T-helper 1 cell treated with Interleukin-12 subunit alpha and Interleukin-12 subunit beta and Interleukin-4 antibody, amounts not matched to agents 30 μg/mL and 1 μg/mL, for 36 hours (primary cell): Measurements from ENCODE around the gene MED25.

Experiments used
- H3K27ac Mint-ChIP-seq: one replicate; pipeline ENCODE4 v1.8.0; 2021; ENCODE audit warnings: mild to moderate bottlenecking, mixed read lengths
- H3K27me3 Mint-ChIP-seq: one replicate; pipeline ENCODE4 v1.8.0; 2021; ENCODE audit warnings: low read depth, mixed read lengths
- H3K36me3 Mint-ChIP-seq: one replicate; pipeline ENCODE4 v1.8.0; 2021; ENCODE audit warnings: low read depth, mixed read lengths
- H3K4me1 Mint-ChIP-seq: one replicate; pipeline ENCODE4 v1.8.0; 2021; ENCODE audit warnings: low read depth, mixed read lengths
- H3K4me3 Mint-ChIP-seq: one replicate; pipeline ENCODE4 v1.8.0; 2021; ENCODE audit warnings: mild to moderate bottlenecking, moderate library complexity, mixed read lengths
- H3K9me3 Mint-ChIP-seq: one replicate; pipeline ENCODE4 v1.8.0; 2021; ENCODE audit warnings: mixed read lengths

Gene MED25

DNA sequence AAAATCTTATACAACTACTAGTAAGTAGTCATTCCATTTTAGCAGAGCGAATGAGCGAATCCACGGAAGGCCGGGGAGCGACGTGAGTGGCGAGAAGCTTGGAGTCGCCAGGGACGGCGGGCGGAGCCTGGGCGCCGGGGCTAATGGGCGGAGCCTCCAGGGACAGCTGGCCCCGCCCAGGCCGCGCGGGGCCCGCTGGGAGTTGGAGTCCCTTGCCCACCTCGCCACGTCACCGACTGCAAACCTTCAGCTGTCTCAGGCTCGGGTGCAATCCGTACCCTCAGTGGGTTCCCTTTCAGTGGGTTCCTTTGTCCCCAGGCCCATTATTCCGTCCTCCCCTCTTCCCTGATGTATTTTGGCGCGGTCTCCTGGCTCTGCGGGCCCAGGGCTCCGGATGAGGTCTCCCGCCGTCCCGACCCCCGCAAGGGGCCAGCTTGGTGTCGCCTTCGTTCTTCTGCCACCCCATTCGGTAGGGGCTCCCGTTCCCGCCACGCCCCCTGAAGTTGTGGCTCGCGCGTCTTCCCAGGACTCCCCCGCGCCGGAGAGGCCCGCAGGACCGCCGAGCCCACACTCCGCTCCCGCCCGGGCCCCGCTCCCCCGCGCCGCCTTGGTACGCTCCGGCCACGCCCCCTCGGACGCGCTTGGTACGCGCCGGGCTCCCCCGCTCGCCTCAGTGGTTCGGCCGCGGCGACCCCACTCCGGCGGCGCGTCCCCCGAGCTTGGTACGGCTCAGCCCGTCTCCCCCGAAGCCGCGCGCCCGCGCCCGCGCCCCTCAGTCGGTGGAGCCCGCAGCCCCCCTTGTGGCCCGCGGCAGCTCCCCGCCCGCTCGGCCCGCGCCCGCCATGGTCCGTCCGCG, 32.6 kb downstream of the MED25 start, which contains the start of gene PTOV1:
TSS of gene PTOV1 (plus strand) at position 673 of the 856 bp plus-strand sequence.
- Mint-ChIP-seq H3K4me1 (peaks cover 36% of the 10 kb centered on the region), H3K36me3 (peaks cover 7% of the 10 kb centered on the region), H3K27ac (peak within 1 kb of the TSS; percentile 94), H3K27me3 (peaks cover 6% of the 10 kb centered on the region), H3K9me3 (peaks cover 6% of the 10 kb centered on the region), H3K4me3 (peak within 1 kb of the TSS; percentile 87)

DNA sequence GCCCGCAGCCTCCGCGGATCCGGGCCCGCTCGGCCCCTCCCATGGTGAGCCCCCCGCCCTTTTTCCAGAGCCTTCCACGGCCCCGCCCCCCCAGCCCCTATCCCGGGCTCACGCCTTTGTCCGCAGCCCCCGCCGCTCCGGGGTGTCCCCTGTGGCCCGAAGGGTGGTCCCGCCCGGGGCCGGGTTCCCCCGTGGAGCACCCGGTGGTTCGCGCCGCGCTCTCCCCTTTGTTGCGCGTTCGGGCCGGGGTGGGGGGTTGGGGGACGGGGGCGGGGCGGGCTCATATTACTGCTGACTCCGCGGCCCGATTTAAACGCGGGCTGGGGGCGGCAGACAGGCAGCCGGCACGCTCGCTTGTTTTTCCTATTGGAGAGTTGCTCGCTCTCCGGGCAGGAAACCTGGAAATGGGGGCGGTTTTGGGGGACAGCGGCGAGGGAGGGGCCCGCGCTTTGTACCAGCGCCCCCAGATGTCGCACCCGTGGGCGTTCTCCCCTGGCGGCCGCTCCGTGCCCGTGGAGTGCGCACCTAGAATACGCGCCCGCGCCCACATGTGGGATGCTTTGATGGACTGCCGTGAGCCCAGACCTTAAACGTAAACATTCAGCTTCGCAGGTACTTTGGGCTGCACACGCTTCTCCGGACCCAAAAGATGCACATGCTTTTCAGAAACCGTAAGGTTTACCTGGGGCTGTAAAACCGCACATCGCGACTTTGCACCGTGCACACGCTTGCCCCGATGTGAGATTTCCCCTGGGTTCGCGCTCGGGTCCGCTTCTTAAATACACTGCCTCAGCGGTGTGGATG, 33.6 kb downstream of the MED25 start:
- H3K4me1 Mint-ChIP-seq, result peaks cover 36% of the 10 kb centered on the region
- peaks cover 6% of the 10 kb centered on the region for H3K27me3 Mint-ChIP-seq
- H3K4me3 Mint-ChIP-seq, result peak overlapping the region; percentile 71
- peaks cover 7% of the 10 kb centered on the region for H3K36me3 Mint-ChIP-seq
- H3K9me3 Mint-ChIP-seq, result peaks cover 6% of the 10 kb centered on the region
- peak overlapping the region; percentile 66 for H3K27ac Mint-ChIP-seq

DNA sequence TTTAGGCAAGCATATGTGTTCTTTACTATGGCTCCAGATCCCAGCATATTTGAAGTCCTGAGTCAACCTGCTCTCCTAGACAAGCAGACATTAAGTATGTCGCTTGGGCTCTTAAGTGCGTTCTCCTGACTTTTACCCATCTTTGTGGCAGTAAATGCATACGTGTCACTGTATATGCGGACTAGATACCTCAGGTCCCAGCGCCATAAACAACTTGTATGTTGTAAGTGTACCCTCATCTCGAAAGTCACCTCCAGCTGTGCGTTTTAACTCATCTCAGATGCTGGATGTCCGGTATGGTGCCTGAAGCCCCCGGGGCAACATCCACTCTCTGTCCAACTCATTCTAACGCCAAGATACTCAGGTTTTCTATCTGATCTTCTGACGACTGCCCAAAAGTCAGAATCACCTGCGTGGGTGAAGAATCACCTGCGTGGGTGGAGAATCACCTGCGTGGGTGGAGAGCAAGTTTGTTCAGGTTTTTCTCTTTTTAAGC, 34.6 kb downstream of the MED25 start:
- Mint-ChIP-seq H3K9me3 (peaks cover 6% of the 10 kb centered on the region), H3K27me3 (peaks cover 6% of the 10 kb centered on the region), H3K4me3 (peak overlapping the region; percentile 71), H3K27ac (peak overlapping the region; percentile 66), H3K36me3 (peaks cover 7% of the 10 kb centered on the region), H3K4me1 (peaks cover 36% of the 10 kb centered on the region)

- Mint-ChIP-seq H3K27ac (peak overlapping the region; percentile 65), H3K4me3 (peak overlapping the region; percentile 31)
These were observed 35.8 kb downstream of the MED25 start for GRCh38 chr19:49853852-49854377.

GRCh38 chr19:49854378-49855263, 36.5 kb downstream of the MED25 start:
- H3K36me3 Mint-ChIP-seq, result peaks cover 4% of the 10 kb centered on the region
- H3K27ac Mint-ChIP-seq, result no peak overlapping the region
- H3K4me3 Mint-ChIP-seq, result no peak overlapping the region
- peaks cover 6% of the 10 kb centered on the region for H3K27me3 Mint-ChIP-seq
- peaks cover 22% of the 10 kb centered on the region for H3K4me1 Mint-ChIP-seq
- peaks cover 3% of the 10 kb centered on the region for H3K9me3 Mint-ChIP-seq

More at GRCh38 chr19:49853852-49854377, 35.8 kb downstream of the MED25 start:
- H3K9me3 Mint-ChIP-seq, result peaks cover 6% of the 10 kb centered on the region
- H3K36me3 Mint-ChIP-seq, result peaks cover 7% of the 10 kb centered on the region
- H3K4me1 Mint-ChIP-seq, result peaks cover 26% of the 10 kb centered on the region
- H3K27me3 Mint-ChIP-seq, result peaks cover 6% of the 10 kb centered on the region

GRCh38 chr19:49855277-49855675, 37.2 kb downstream of the MED25 start:
- Mint-ChIP-seq H3K27me3 (peaks cover 6% of the 10 kb centered on the region), H3K36me3 (peaks cover 3% of the 10 kb centered on the region), H3K9me3 (peaks cover under 1% of the 10 kb centered on the region), H3K4me3 (no peak overlapping the region), H3K4me1 (peaks cover 17% of the 10 kb centered on the region), H3K27ac (no peak overlapping the region)

GRCh38 chr19:49855676-49856573, 37.8 kb downstream of the MED25 start:
- H3K27ac Mint-ChIP-seq, result no peak overlapping the region
- peaks cover 3% of the 10 kb centered on the region for H3K36me3 Mint-ChIP-seq
- no peak overlapping the region for H3K4me3 Mint-ChIP-seq
- no peaks in the 10 kb centered on the region for H3K9me3 Mint-ChIP-seq
- H3K27me3 Mint-ChIP-seq, result peaks cover 6% of the 10 kb centered on the region
- H3K4me1 Mint-ChIP-seq, result peaks cover 15% of the 10 kb centered on the region

DNA sequence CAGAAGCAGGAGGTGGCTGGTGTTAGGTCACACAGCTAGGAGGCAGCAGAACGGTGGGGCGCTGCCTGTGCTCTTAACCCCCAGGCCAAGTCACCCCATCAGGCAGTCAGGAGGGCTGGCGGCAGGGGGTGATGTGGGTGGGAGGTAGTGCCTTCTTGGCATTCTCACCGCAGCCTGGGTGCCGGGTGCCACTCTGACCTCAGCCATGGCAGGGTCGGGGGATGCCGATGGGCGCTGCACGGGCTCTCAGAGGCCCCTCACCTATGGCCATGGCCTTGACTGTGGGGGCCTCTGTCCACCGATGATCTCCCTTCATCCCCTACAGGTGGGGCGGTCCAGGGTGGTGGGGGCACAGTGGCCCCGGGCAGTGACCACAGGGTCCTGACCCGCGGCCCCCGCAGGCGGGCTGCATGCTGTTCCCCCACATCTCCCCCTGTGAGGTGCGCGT, 38.5 kb downstream of the MED25 start:
- peaks cover 15% of the 10 kb centered on the region for H3K4me1 Mint-ChIP-seq
- H3K27ac Mint-ChIP-seq, result no peak overlapping the region
- H3K27me3 Mint-ChIP-seq, result peaks cover 6% of the 10 kb centered on the region
- peaks cover 3% of the 10 kb centered on the region for H3K36me3 Mint-ChIP-seq
- H3K9me3 Mint-ChIP-seq, result no peaks in the 10 kb centered on the region
- no peak overlapping the region for H3K4me3 Mint-ChIP-seq

- Mint-ChIP-seq H3K27ac (no peak overlapping the region), H3K4me3 (no peak overlapping the region)
These were observed 39.2 kb downstream of the MED25 start for GRCh38 chr19:49857061-49857837.

GRCh38 chr19:49857838-49858087, 39.7 kb downstream of the MED25 start:
- Mint-ChIP-seq H3K27ac (no peak overlapping the region), H3K9me3 (no peaks in the 10 kb centered on the region), H3K4me3 (no peak overlapping the region), H3K27me3 (no peaks in the 10 kb centered on the region), H3K36me3 (peaks cover 5% of the 10 kb centered on the region), H3K4me1 (peaks cover 7% of the 10 kb centered on the region)

More at GRCh38 chr19:49857061-49857837, 39.2 kb downstream of the MED25 start:
- H3K9me3 Mint-ChIP-seq, result no peaks in the 10 kb centered on the region
- H3K27me3 Mint-ChIP-seq, result peaks cover 2% of the 10 kb centered on the region
- H3K4me1 Mint-ChIP-seq, result peaks cover 12% of the 10 kb centered on the region
- H3K36me3 Mint-ChIP-seq, result peaks cover 5% of the 10 kb centered on the region

DNA sequence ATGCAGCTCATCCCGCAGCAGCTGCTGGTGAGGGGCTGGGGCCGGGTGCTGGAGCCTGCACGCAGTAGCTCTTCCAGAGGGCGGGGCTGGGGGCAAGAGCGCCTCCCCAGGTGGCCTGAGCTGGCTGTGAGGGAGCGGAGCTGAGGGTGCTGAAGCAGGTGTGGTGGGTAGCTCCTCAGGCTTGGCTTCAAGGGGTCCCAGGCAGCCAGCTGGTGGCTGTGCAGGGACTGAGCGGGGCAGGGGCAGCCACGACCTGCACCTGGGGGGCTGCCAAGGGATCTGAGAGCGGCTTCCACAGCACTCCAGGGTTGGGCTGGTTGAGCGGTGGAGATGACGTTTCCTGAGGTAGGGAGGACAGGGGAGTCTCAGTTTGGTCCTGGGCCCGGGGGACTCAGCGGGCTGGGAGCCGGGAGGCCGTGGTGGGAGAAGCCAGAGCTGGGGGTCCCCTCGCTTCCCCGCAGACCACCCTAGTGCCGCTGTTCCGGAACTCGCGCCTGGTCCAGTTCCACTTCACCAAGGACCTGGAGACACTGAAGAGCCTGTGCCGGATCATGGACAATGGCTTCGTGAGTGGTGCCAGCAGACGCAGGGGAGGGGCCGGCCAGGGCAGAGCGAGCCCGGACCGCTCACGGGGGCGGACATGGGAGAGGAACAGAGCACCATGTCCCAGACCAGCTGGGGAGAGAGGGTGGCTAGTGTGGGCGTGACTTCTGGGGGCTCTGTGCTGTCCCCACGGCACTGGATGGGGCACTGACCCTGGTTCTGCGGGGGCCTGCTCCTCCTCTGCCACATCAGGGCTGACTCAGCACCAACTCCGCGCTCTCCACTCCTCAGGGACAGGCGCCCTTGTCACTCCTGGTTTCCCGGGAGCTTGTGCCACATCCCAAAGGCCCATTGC, 40.2 kb downstream of the MED25 start:
- Mint-ChIP-seq H3K27me3 (no peaks in the 10 kb centered on the region), H3K36me3 (peaks cover 8% of the 10 kb centered on the region), H3K9me3 (no peaks in the 10 kb centered on the region), H3K4me1 (peaks cover 4% of the 10 kb centered on the region), H3K27ac (no peak overlapping the region), H3K4me3 (no peak overlapping the region)
